Glutamatergic neuron (in vitro differentiated cells): ENCODE measurements around the gene ADAM23. TPM values are rescaled to one million over a fixed set of nuclear protein-coding genes. Genes with fewer than 3 reads are reported as not detected.

Source experiments
- DNase-seq: peaks from one replicate; pipeline ENCODE4 v3.0.0; 2022
- H3K27ac Mint-ChIP-seq: one replicate; pipeline ENCODE4 v1.8.0; 2020; ENCODE audit warnings: mild to moderate bottlenecking, mixed read lengths, inconsistent platforms; ENCODE audit not compliant: unreplicated experiment
- H3K27me3 Mint-ChIP-seq: one replicate; pipeline ENCODE4 v1.8.0; 2020; ENCODE audit warnings: mild to moderate bottlenecking, moderate library complexity, mixed read lengths, inconsistent platforms; ENCODE audit not compliant: unreplicated experiment
- H3K36me3 Mint-ChIP-seq: one replicate; pipeline ENCODE4 v1.8.0; 2020; ENCODE audit warnings: mild to moderate bottlenecking, mixed read lengths, inconsistent platforms; ENCODE audit not compliant: unreplicated experiment
- H3K4me1 Mint-ChIP-seq: one replicate; pipeline ENCODE4 v1.8.0; 2020; ENCODE audit warnings: mild to moderate bottlenecking, low read depth, mixed read lengths, inconsistent platforms; ENCODE audit not compliant: unreplicated experiment
- H3K4me3 Mint-ChIP-seq: one replicate; pipeline ENCODE4 v1.8.0; 2020; ENCODE audit warnings: mild to moderate bottlenecking, mixed read lengths, inconsistent platforms; ENCODE audit not compliant: unreplicated experiment
- H3K9me3 Mint-ChIP-seq: one replicate; pipeline ENCODE4 v1.8.0; 2020; ENCODE audit warnings: mild to moderate bottlenecking, moderate library complexity, mixed read lengths, inconsistent platforms; ENCODE audit not compliant: unreplicated experiment
- total RNA-seq: library from RNA; stranded (reverse); fragmentation: NEBNext Ultra II Directional; extraction: Animal tissue kit (Norgen Biotek cat#: 25700); gene quantifications from one replicate; pipeline ENCODE4 v1.2.1, GENCODE V29; 2021; ENCODE audit not compliant: unreplicated experiment
- TF ChIP-seq, protein P1 (sequence below): fragments of 200-600 bp; sonication (generic); IDR thresholded peaks from one replicate; pipeline ENCODE4 v1.5.0; 2021; ENCODE audit not compliant: partially characterized antibody, unreplicated experiment

ADAM23 gene
- total RNA-seq, 1 donor from 2014 or later, result 16.4 TPM

DNA sequence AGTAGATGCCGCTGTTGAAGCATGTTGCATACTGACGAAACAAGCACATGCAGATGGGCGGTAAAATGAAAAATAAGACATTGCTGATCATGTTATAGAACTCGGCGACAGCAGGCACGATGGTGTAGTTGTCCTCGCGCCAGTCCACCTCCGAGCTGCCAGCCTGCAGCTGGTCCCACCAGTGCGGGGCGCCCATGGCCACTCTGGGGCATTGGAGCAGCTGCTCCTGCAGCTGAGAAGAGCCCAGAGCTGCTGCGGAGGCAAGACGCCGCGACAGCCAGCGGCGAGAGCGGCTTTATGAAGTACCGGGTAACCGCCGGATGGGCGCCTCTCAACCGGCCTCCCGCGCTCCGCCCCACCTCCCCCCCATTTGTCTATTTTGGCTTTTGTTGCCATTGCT, 32.6 kb upstream of the ADAM23 start:
- TF ChIP-seq, protein P1, sequence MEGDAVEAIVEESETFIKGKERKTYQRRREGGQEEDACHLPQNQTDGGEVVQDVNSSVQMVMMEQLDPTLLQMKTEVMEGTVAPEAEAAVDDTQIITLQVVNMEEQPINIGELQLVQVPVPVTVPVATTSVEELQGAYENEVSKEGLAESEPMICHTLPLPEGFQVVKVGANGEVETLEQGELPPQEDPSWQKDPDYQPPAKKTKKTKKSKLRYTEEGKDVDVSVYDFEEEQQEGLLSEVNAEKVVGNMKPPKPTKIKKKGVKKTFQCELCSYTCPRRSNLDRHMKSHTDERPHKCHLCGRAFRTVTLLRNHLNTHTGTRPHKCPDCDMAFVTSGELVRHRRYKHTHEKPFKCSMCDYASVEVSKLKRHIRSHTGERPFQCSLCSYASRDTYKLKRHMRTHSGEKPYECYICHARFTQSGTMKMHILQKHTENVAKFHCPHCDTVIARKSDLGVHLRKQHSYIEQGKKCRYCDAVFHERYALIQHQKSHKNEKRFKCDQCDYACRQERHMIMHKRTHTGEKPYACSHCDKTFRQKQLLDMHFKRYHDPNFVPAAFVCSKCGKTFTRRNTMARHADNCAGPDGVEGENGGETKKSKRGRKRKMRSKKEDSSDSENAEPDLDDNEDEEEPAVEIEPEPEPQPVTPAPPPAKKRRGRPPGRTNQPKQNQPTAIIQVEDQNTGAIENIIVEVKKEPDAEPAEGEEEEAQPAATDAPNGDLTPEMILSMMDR, result no peak
- H3K4me3 Mint-ChIP-seq, result no peak overlapping the region
- peaks cover 1% of the 10 kb centered on the region for H3K27me3 Mint-ChIP-seq
- H3K36me3 Mint-ChIP-seq, result no peaks in the 10 kb centered on the region
- H3K9me3 Mint-ChIP-seq, result no peaks in the 10 kb centered on the region
- DNase-seq, result no peak
- H3K4me1 Mint-ChIP-seq, result no peaks in the 10 kb centered on the region
- H3K27ac Mint-ChIP-seq, result no peak overlapping the region

DNA sequence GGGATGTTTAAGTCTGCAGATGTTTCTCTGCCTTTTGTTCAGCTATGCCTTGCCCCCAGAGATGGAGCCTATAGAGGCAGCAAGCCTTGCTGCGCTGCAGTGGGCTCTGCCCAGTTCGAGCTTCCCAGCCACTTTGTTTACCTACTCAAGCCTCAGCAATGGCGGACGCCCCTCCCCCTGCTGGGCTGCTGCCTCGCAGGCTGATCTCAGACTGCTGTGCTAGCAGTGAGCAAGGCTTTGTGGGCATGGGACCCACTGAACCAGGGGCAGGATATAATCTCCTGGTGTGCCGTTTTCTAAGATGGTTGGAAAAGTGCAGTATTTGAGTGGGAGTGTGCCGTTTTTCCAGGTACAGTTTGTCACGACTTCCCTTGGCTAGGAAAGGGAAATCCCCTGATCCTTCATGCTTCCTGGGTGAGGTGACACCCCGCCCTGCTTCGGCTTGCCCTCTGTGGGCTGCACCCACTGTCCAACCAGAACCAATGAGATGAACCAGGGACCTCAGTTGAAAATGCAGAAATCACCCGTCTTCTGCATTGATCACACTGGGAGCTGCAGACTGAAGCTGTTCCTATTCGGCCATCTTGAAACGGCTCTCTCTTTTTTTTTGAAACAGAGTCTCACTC, 27.6 kb upstream of the ADAM23 start:
- H3K36me3 Mint-ChIP-seq, result no peaks in the 10 kb centered on the region
- H3K9me3 Mint-ChIP-seq, result peaks cover 4% of the 10 kb centered on the region

DNA sequence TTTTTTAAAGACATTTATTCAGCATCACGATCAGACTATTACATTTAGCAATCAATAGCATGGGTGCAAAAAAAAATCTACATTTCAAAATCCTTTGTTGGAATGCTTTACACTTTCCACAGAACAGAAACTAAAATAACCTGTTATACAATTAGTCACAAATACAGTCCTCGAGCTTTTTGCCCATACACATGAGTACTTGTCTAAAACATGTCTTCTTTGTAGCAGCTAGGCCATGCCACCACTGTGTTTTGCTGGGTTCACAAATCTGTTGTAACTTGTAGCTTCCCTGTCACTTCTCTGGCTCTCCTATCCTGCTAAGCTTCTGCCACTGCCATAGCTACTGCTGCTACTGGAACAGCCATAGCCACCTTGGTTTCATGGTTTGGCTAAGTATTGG, 24.4 kb upstream of the ADAM23 start:
- no peak overlapping the region for H3K4me3 Mint-ChIP-seq
- H3K4me1 Mint-ChIP-seq, result no peaks in the 10 kb centered on the region
- H3K9me3 Mint-ChIP-seq, result peaks cover 4% of the 10 kb centered on the region
- no peak overlapping the region for H3K27ac Mint-ChIP-seq
- DNase-seq, result no peak
- no peaks in the 10 kb centered on the region for H3K36me3 Mint-ChIP-seq
- TF ChIP-seq, protein P1, result no peak
- peaks cover under 1% of the 10 kb centered on the region for H3K27me3 Mint-ChIP-seq

More for the DNA sequence above, 27.6 kb upstream of the ADAM23 start:
- DNase-seq, result no peak
- Mint-ChIP-seq H3K4me3 (no peak overlapping the region), H3K27me3 (peaks cover 1% of the 10 kb centered on the region), H3K27ac (no peak overlapping the region), H3K4me1 (no peaks in the 10 kb centered on the region)
- TF ChIP-seq, protein P1, result no peak

DNA sequence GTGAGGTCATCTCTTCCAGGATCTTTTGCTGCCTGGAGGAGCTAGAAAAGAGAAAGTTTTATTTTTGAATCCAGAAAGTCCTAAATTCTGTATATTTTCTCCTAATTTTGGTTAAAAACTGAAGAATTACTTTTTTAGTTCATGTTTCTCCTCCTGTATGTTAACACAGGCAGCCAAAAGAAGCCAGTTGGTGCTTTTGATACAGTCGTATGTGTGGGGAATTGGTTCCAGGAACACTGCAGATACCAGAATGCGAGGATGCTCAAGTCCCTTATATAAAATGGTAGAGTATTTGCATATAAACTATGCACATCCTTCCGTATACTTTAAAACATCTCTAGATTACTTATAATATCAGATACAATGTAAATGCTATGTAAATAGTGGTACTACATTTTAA, 22.6 kb upstream of the ADAM23 start:
- Mint-ChIP-seq H3K27me3 (no peaks in the 10 kb centered on the region), H3K4me3 (no peak overlapping the region), H3K9me3 (peaks cover 4% of the 10 kb centered on the region), H3K36me3 (no peaks in the 10 kb centered on the region), H3K4me1 (no peaks in the 10 kb centered on the region), H3K27ac (no peak overlapping the region)
- DNase-seq, result no peak
- TF ChIP-seq, protein P1, result no peak

DNA sequence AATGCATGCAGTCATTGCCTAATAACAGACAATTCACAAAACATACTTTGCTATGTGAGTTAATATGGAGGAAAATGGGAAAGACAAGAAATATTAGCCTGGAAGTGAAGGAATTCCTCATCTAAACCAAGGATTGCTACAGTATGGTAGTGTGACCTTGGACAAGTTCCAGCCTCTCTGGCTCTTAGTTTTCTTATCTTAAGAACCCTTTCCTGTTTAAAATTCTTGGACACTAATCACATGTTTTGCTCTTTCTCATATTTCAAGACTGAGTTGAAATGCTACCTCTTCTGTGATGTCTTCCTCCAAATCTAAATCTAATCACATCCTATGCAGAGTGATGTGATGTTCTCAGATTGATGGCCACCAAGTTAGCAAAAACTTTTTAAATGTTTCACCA, 20.8 kb upstream of the ADAM23 start:
- H3K36me3 Mint-ChIP-seq, result no peaks in the 10 kb centered on the region
- no peak overlapping the region for H3K4me3 Mint-ChIP-seq
- no peaks in the 10 kb centered on the region for H3K9me3 Mint-ChIP-seq
- DNase-seq, result no peak
- no peaks in the 10 kb centered on the region for H3K4me1 Mint-ChIP-seq
- TF ChIP-seq, protein P1, result no peak
- no peak overlapping the region for H3K27ac Mint-ChIP-seq
- H3K27me3 Mint-ChIP-seq, result no peaks in the 10 kb centered on the region
